SK-N-SH (cell line): ENCODE results near the gene SAG.

Experiments
- EP300 ChIP-seq, 2 experiments: IDR thresholded peaks; 2 replicates each; pipeline versions ENCODE4 v1.4.0 to v1.6.1; 2012; ENCODE audit warnings: borderline replicate concordance in 1 of 2, low read depth in 1 of 2, low read length in 1 of 2
- FOXJ3 ChIP-seq: sonication (generic); formaldehyde crosslinking; IDR thresholded peaks from 2 replicates; pipeline ENCODE4 v1.5.1; 2020; ENCODE audit warnings: mild to moderate bottlenecking, missing genetic modification reagents
- REST ChIP-seq: IDR thresholded peaks from 2 replicates; pipeline ENCODE4 v1.6.1; 2012; ENCODE audit warnings: mild to moderate bottlenecking, low read depth, low read length, moderate library complexity
- TAF1 ChIP-seq: IDR thresholded peaks from 2 replicates; pipeline ENCODE4 v1.6.1; 2012; ENCODE audit warnings: low read depth, mild to moderate bottlenecking, low read length, moderate library complexity, borderline replicate concordance
- USF2 ChIP-seq: fragments of 150-350 bp; IDR thresholded peaks from 2 replicates; pipeline ENCODE4 v1.6.1; 2017; ENCODE audit warnings: antibody characterized with exemption, low read length, low read depth, borderline replicate concordance
- YY1 ChIP-seq: IDR thresholded peaks from 2 replicates; pipeline ENCODE4 v1.4.0; 2012; ENCODE audit warnings: low read depth, mild to moderate bottlenecking

GRCh38 chr2:233380132-233380895, 72.7 kb downstream of the SAG start:
- no peak for TF ChIP-seq YY1
- no peak for TF ChIP-seq USF2
- TF ChIP-seq REST: no peak
- no peak for TF ChIP-seq FOXJ3 (CRISPR knock-in tag)
- TF ChIP-seq TAF1: no peak
- no peak for TF ChIP-seq EP300 (IDR thresholded peaks at IDR 0.05; ENCODE audit: borderline replicate concordance in 1 of 2, low read depth in 1 of 2, low read length in 1 of 2)
